ENCODE results near the gene CFAP77.

DNA sequence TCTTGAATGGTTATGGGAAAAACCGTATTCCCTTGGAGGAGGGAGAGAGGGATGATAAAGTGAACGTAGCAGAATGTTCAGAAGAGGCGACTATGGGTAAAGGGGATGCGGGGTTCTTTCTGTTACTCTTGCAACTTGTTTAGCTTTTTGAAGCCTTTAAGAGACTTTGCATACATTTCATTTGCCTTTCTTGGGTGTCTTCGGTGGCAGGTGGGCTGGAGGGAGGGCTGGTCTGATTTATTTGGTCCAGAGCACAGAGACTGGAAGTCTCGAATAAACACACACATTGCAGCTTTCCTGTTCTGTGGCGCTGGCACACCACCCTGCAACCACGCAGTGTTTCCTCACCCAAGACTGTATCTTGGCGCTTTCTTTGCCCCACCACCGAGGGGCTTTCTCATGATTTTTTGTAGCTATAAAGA is 26.5 kb upstream of the CFAP77 start:
- TF ChIP-seq POLR2A (IDR thresholded peaks at IDR 0.05), result no peak
- TF ChIP-seq, protein P1, sequence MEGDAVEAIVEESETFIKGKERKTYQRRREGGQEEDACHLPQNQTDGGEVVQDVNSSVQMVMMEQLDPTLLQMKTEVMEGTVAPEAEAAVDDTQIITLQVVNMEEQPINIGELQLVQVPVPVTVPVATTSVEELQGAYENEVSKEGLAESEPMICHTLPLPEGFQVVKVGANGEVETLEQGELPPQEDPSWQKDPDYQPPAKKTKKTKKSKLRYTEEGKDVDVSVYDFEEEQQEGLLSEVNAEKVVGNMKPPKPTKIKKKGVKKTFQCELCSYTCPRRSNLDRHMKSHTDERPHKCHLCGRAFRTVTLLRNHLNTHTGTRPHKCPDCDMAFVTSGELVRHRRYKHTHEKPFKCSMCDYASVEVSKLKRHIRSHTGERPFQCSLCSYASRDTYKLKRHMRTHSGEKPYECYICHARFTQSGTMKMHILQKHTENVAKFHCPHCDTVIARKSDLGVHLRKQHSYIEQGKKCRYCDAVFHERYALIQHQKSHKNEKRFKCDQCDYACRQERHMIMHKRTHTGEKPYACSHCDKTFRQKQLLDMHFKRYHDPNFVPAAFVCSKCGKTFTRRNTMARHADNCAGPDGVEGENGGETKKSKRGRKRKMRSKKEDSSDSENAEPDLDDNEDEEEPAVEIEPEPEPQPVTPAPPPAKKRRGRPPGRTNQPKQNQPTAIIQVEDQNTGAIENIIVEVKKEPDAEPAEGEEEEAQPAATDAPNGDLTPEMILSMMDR (IDR thresholded peaks at IDR 0.05), result no peak
- no peak for TF ChIP-seq POLR2AphosphoS5 (IDR thresholded peaks at IDR 0.05; ENCODE audit: insufficient read depth in 1 of 2, low read depth in 1 of 2)
